SK-N-MC (cell line): ENCODE measurements around the gene FGFR3.

Source experiments
- EZH2 ChIP-seq: fragments of 200-600 bp; sonication (generic); IDR thresholded peaks from one replicate; pipeline ENCODE4 v1.6.1; 2017; ENCODE audit warnings: antibody characterized with exemption
- FOXP2 ChIP-seq: optimal IDR thresholded peaks from 2 replicates; pipeline ENCODE3; 2011; ENCODE audit warnings: mild to moderate bottlenecking, moderate library complexity; ENCODE audit not compliant: insufficient read depth; ENCODE audit errors: extremely low read length, control extremely low read depth
- POLR2AphosphoS5 ChIP-seq: IDR thresholded peaks from 2 replicates; pipeline ENCODE4 v1.6.1; 2012; ENCODE audit warnings: mild to moderate bottlenecking, low read depth, low read length, borderline replicate concordance

- TF ChIP-seq EZH2 (no peak), POLR2AphosphoS5 (no peak), FOXP2 (no peak)
These were observed 28.4 kb upstream of the FGFR3 start for GRCh38 chr4:1764670-1765069.
